Activated T-helper 1 cell treated with anti-CD3 and anti-CD28 coated beads, Interleukin-12 subunit alpha, Interleukin-12 subunit beta, Interleukin-2, Interleukin-4 antibody, amounts not matched to agents 30 ng/mL and 10 ng/mL and 1 ng/mL, durations not matched to agents 14 hours and 24 hours and 36 hours (primary cell): ENCODE measurements around the gene PAX4. TPM values are rescaled to one million over a fixed set of nuclear protein-coding genes. Genes with fewer than 3 reads are reported as not detected.
A peak's percentile ranks its signal among the peaks of the same experiment; 100 is the strongest.

Experiments
- DNase-seq: peaks from one replicate; pipeline ENCODE4 v3.0.0; 2021; ENCODE audit warnings: low spot score
- H3K27ac Mint-ChIP-seq: one replicate; pipeline ENCODE4 v1.8.0; 2021; ENCODE audit warnings: mild to moderate bottlenecking, mixed read lengths
- H3K27me3 Mint-ChIP-seq: one replicate; pipeline ENCODE4 v1.8.0; 2022; ENCODE audit warnings: mild to moderate bottlenecking, moderate library complexity, mixed read lengths; ENCODE audit not compliant: insufficient read depth
- H3K36me3 Mint-ChIP-seq: one replicate; pipeline ENCODE4 v1.8.0; 2021; ENCODE audit warnings: low read depth, mixed read lengths
- H3K4me1 Mint-ChIP-seq: one replicate; pipeline ENCODE4 v1.8.0; 2021; ENCODE audit warnings: low read depth, mixed read lengths
- H3K4me3 Mint-ChIP-seq: one replicate; pipeline ENCODE4 v1.8.0; 2021; ENCODE audit warnings: mild to moderate bottlenecking, moderate library complexity, mixed read lengths
- H3K9me3 Mint-ChIP-seq: one replicate; pipeline ENCODE4 v1.8.0; 2021; ENCODE audit warnings: mixed read lengths
- intact Hi-C: fragments of 100-400 bp; cut with micrococcal nuclease; formaldehyde crosslinking; loops from one replicate; pipeline ENCODE4 v1.15.1; 2024
- total RNA-seq: library from RNA; stranded (reverse); gene quantifications from 2 replicates; pipeline ENCODE4 v1.2.3, GENCODE V29; 2022

PAX4 gene
- total RNA-seq, result not detected in 2 replicates

- Mint-ChIP-seq H3K36me3 (no peaks in the 10 kb centered on the region), H3K27me3 (peaks cover 44% of the 10 kb centered on the region), H3K9me3 (no peaks in the 10 kb centered on the region), H3K4me3 (no peak within 1 kb of the TSS), H3K4me1 (no peaks in the 10 kb centered on the region), H3K27ac (no peak within 1 kb of the TSS)
- intact Hi-C loops, result no loop called here
- DNase-seq, result no peak
Observed at GRCh38 chr7:127618042-127618441, at the start of gene PAX4. Gene PAX4, minus strand, starts transcription at chr7:127618142. Its CDS starts 2,214 bp downstream, at chr7:127615928.

GRCh38 chr7:127667017-127667670, 49.2 kb upstream of the PAX4 start:
- peak overlapping the region; percentile 74 for H3K27ac Mint-ChIP-seq
- no peaks in the 10 kb centered on the region for H3K9me3 Mint-ChIP-seq
- peaks cover 42% of the 10 kb centered on the region for H3K36me3 Mint-ChIP-seq
- no peak overlapping the region for H3K4me3 Mint-ChIP-seq
- DNase-seq, result no peak
- no peaks in the 10 kb centered on the region for H3K27me3 Mint-ChIP-seq
- intact Hi-C loops, result loop anchor here (1.0 kb wide), 1 partner anchor 12 kb away; no protein-coding TSS in a partner anchor
- peaks cover 67% of the 10 kb centered on the region for H3K4me1 Mint-ChIP-seq

GRCh38 chr7:127666602-127667001, 48.7 kb upstream of the PAX4 start:
- intact Hi-C loops, result loop anchor here (1.0 kb wide), 1 partner anchor 11 kb away; no protein-coding TSS in a partner anchor
- H3K36me3 Mint-ChIP-seq, result peaks cover 42% of the 10 kb centered on the region
- H3K27ac Mint-ChIP-seq, result no peak overlapping the region
- H3K9me3 Mint-ChIP-seq, result no peaks in the 10 kb centered on the region
- no peaks in the 10 kb centered on the region for H3K27me3 Mint-ChIP-seq
- H3K4me3 Mint-ChIP-seq, result no peak overlapping the region
- DNase-seq, result no peak
- H3K4me1 Mint-ChIP-seq, result peaks cover 61% of the 10 kb centered on the region

- Mint-ChIP-seq H3K9me3 (no peaks in the 10 kb centered on the region), H3K27me3 (no peaks in the 10 kb centered on the region), H3K36me3 (peaks cover 42% of the 10 kb centered on the region), H3K27ac (no peak overlapping the region), H3K4me1 (peaks cover 60% of the 10 kb centered on the region), H3K4me3 (no peak overlapping the region)
- intact Hi-C loops, result no loop called here
- no peak for DNase-seq
Observed at GRCh38 chr7:127665922-127666321, 48.0 kb upstream of the PAX4 start.

GRCh38 chr7:127658970-127659630, 41.2 kb upstream of the PAX4 start:
- Mint-ChIP-seq H3K27ac (no peak overlapping the region), H3K36me3 (peaks cover 42% of the 10 kb centered on the region), H3K4me3 (no peak overlapping the region), H3K27me3 (no peaks in the 10 kb centered on the region), H3K9me3 (no peaks in the 10 kb centered on the region), H3K4me1 (peaks cover 62% of the 10 kb centered on the region)
- intact Hi-C loops, result loop anchor here (10.0 kb wide), 2 partner anchors 796 to 876 kb away; partner anchors contain the start of gene HILPDA
- no peak for DNase-seq

- H3K36me3 Mint-ChIP-seq, result peaks cover 44% of the 10 kb centered on the region
- H3K9me3 Mint-ChIP-seq, result no peaks in the 10 kb centered on the region
- no peak overlapping the region for H3K27ac Mint-ChIP-seq
- peaks cover 72% of the 10 kb centered on the region for H3K4me1 Mint-ChIP-seq
- no peak for DNase-seq
- H3K4me3 Mint-ChIP-seq, result no peak overlapping the region
- intact Hi-C loops, result loop anchor here (10.0 kb wide), 2 partner anchors 797 to 877 kb away; partner anchors contain the start of gene HILPDA
- no peaks in the 10 kb centered on the region for H3K27me3 Mint-ChIP-seq
Observed at GRCh38 chr7:127657500-127657899, 39.6 kb upstream of the PAX4 start.

GRCh38 chr7:127655720-127656119, 37.8 kb upstream of the PAX4 start:
- Mint-ChIP-seq H3K36me3 (peaks cover 42% of the 10 kb centered on the region), H3K4me3 (peak overlapping the region; percentile 5), H3K27ac (peak overlapping the region; percentile 6), H3K9me3 (no peaks in the 10 kb centered on the region), H3K27me3 (no peaks in the 10 kb centered on the region), H3K4me1 (peaks cover 75% of the 10 kb centered on the region)
- intact Hi-C loops, result loop anchor here (1.0 to 10.0 kb wide), 4 partner anchors 12 to 879 kb away; partner anchors contain the start of gene HILPDA
- no peak for DNase-seq

- Mint-ChIP-seq H3K4me3 (peak overlapping the region; percentile 100), H3K27me3 (no peaks in the 10 kb centered on the region), H3K36me3 (peaks cover 36% of the 10 kb centered on the region), H3K9me3 (no peaks in the 10 kb centered on the region), H3K4me1 (peaks cover 68% of the 10 kb centered on the region), H3K27ac (peak overlapping the region; percentile 61)
- DNase-seq, result no peak
- intact Hi-C loops, result loop anchor here (1.0 to 10.0 kb wide), 7 partner anchors 13 to 880 kb away; partner anchors contain the start of genes HILPDA and IMPDH1
Observed at GRCh38 chr7:127654404-127655394, 36.8 kb upstream of the PAX4 start.

GRCh38 chr7:127653396-127653795, 35.5 kb upstream of the PAX4 start:
- no peak for DNase-seq
- peak overlapping the region; percentile 15 for H3K27ac Mint-ChIP-seq
- intact Hi-C loops, result loop anchor here (5.0 to 10.0 kb wide), 5 partner anchors 204 to 881 kb away; partner anchors contain the start of genes HILPDA and IMPDH1
- H3K4me3 Mint-ChIP-seq, result peak overlapping the region; percentile 100
- no peaks in the 10 kb centered on the region for H3K27me3 Mint-ChIP-seq
- H3K4me1 Mint-ChIP-seq, result peaks cover 56% of the 10 kb centered on the region
- peaks cover 32% of the 10 kb centered on the region for H3K36me3 Mint-ChIP-seq
- H3K9me3 Mint-ChIP-seq, result no peaks in the 10 kb centered on the region

- Mint-ChIP-seq H3K4me3 (peak overlapping the region; percentile 100), H3K27ac (peak overlapping the region; percentile 98), H3K27me3 (peaks cover under 1% of the 10 kb centered on the region), H3K4me1 (peaks cover 55% of the 10 kb centered on the region), H3K9me3 (no peaks in the 10 kb centered on the region), H3K36me3 (peaks cover 29% of the 10 kb centered on the region)
- DNase-seq, result no peak
- intact Hi-C loops, result loop anchor here (1.0 to 10.0 kb wide), 6 partner anchors 205 to 882 kb away; partner anchors contain the start of genes HILPDA, IMPDH1 and ZNF800
Observed at GRCh38 chr7:127652333-127653248, 34.6 kb upstream of the PAX4 start.

GRCh38 chr7:127651556-127652332, 33.8 kb upstream of the PAX4 start, which contains the start of gene SND1:
Gene SND1, plus strand, starts transcription at chr7:127652194. Its CDS starts 180 bp downstream, at chr7:127652374.
- intact Hi-C loops, result loop anchor here (1.0 to 10.0 kb wide), 8 partner anchors 66 to 883 kb away; partner anchors contain the start of genes GCC1, HILPDA, IMPDH1 and RBM28
- H3K4me1 Mint-ChIP-seq, result peaks cover 49% of the 10 kb centered on the region
- H3K27ac Mint-ChIP-seq, result peak within 1 kb of the TSS; percentile 98
- peaks cover 26% of the 10 kb centered on the region for H3K36me3 Mint-ChIP-seq
- no peaks in the 10 kb centered on the region for H3K9me3 Mint-ChIP-seq
- DNase-seq, result peak; percentile 99
- H3K4me3 Mint-ChIP-seq, result peak within 1 kb of the TSS; percentile 100
- peaks cover 6% of the 10 kb centered on the region for H3K27me3 Mint-ChIP-seq
